WTC11 (cell line): ENCODE measurements around the gene RPS6KA4. TPM values are rescaled to one million over a fixed set of nuclear protein-coding genes. Genes with fewer than 3 reads are reported as not detected.

Source experiments
- ATAC-seq: fragments of 200-7000 bp; cut with Tn5 transposase; 2 replicates; pipeline ENCODE4 v1.10.0; 2021; ENCODE audit warnings: mild to moderate bottlenecking, moderate library complexity
- CTCF ChIA-PET: fragments of 300-600 bp; sonication (Branson Sonifier 250); formaldehyde crosslinking; loops from one replicate; lab custom pipeline; 2021; ENCODE audit warnings: antibody characterized with exemption; lab: Charles Lee
- POLR2A ChIA-PET: fragments of 350-600 bp; sonication (Branson Sonifier 250); formaldehyde crosslinking; loops from one replicate; lab custom pipeline; 2021; ENCODE audit warnings: antibody characterized with exemption; lab: Charles Lee
- DNase-seq: peaks from one replicate; pipeline ENCODE4 v3.0.0; 2021; ENCODE audit warnings: low spot score
- H3K27ac Mint-ChIP-seq: 2 replicates; pipeline ENCODE4 v1.8.0; 2021; ENCODE audit warnings: mixed read lengths
- H3K27me3 Mint-ChIP-seq: 2 replicates; pipeline ENCODE4 v1.8.0; 2021; ENCODE audit warnings: low read depth, mild to moderate bottlenecking, moderate library complexity, mixed read lengths
- H3K36me3 Mint-ChIP-seq: 2 replicates; pipeline ENCODE4 v1.8.0; 2021; ENCODE audit warnings: mixed read lengths
- H3K4me1 Mint-ChIP-seq: 2 replicates; pipeline ENCODE4 v1.8.0; 2022; ENCODE audit warnings: mixed read lengths
- H3K4me3 Mint-ChIP-seq: 2 replicates; pipeline ENCODE4 v1.8.0; 2021; ENCODE audit warnings: mild to moderate bottlenecking, moderate library complexity, mixed read lengths
- H3K9me3 Mint-ChIP-seq: 2 replicates; pipeline ENCODE4 v1.8.0; 2021; ENCODE audit warnings: mixed read lengths
- ATF1 ChIP-seq: sonication (generic); formaldehyde crosslinking; IDR thresholded peaks from 2 replicates; pipeline ENCODE4 v1.8.1; 2023; ENCODE audit warnings: mild to moderate bottlenecking, moderate library complexity, missing genetic modification reagents
- CREM ChIP-seq: sonication (generic); formaldehyde crosslinking; IDR thresholded peaks from 2 replicates; pipeline ENCODE4 v1.8.1; 2022; ENCODE audit warnings: mild to moderate bottlenecking, missing genetic modification reagents, moderate library complexity
- EMX1 ChIP-seq: fragments of 250-450 bp; sonication (Bioruptor Pico); IDR thresholded peaks from 2 replicates; pipeline ENCODE4 v1.8.0; 2021; ENCODE audit warnings: mild to moderate bottlenecking
- GABPB1 ChIP-seq: sonication (generic); formaldehyde crosslinking; IDR thresholded peaks from 2 replicates; pipeline ENCODE4 v1.8.1; 2023; ENCODE audit warnings: mild to moderate bottlenecking, missing genetic modification reagents
- GRHL2 ChIP-seq: fragments of 250-450 bp; sonication (Bioruptor Pico); IDR thresholded peaks from 2 replicates; pipeline ENCODE4 v1.8.0; 2022; ENCODE audit warnings: mild to moderate bottlenecking, moderate library complexity; ENCODE audit not compliant: insufficient replicate concordance, severe bottlenecking
- GTF2I ChIP-seq: fragments of 250-450 bp; sonication (Bioruptor Pico); conservative IDR thresholded peaks from 2 replicates; pipeline ENCODE4 v1.4.0; 2021; ENCODE audit warnings: mild to moderate bottlenecking
- NFYB ChIP-seq: sonication (generic); formaldehyde crosslinking; conservative IDR thresholded peaks from 2 replicates; pipeline ENCODE4 v1.8.0; 2022; ENCODE audit warnings: low read depth, missing genetic modification reagents
- OVOL2 ChIP-seq: fragments of 250-450 bp; sonication (Bioruptor Pico); IDR thresholded peaks from 2 replicates; pipeline ENCODE4 v1.9.0; 2021; ENCODE audit warnings: mild to moderate bottlenecking, borderline replicate concordance
- RORB ChIP-seq: fragments of 250-450 bp; sonication (Bioruptor Pico); IDR thresholded peaks from 2 replicates; pipeline ENCODE4 v1.9.0; 2021; ENCODE audit warnings: mild to moderate bottlenecking
- SMAD4 ChIP-seq: sonication (generic); formaldehyde crosslinking; IDR thresholded peaks from 2 replicates; pipeline ENCODE4 v1.8.0; 2022; ENCODE audit warnings: mild to moderate bottlenecking, missing genetic modification reagents
- TEAD4 ChIP-seq: sonication (generic); formaldehyde crosslinking; IDR thresholded peaks from 2 replicates; pipeline ENCODE4 v1.8.0; 2022; ENCODE audit warnings: mild to moderate bottlenecking, missing genetic modification reagents
- ZNF317 ChIP-seq: sonication (generic); formaldehyde crosslinking; IDR thresholded peaks from 2 replicates; pipeline ENCODE4 v1.8.1; 2023; ENCODE audit warnings: low read depth, mild to moderate bottlenecking, moderate library complexity, missing genetic modification reagents, borderline replicate concordance
- total RNA-seq: library from RNA; stranded (reverse); gene quantifications from 3 replicates; pipeline ENCODE4 v1.2.3, GENCODE V29; 2021
- TF ChIP-seq, protein P1 (sequence below): fragments of 250-450 bp; sonication (Bioruptor Pico); IDR thresholded peaks from 2 replicates; pipeline ENCODE4 v1.8.0; 2021; ENCODE audit warnings: mild to moderate bottlenecking
- TF ChIP-seq, protein P2 (sequence below): sonication (generic); formaldehyde crosslinking; IDR thresholded peaks from 2 replicates; pipeline ENCODE4 v1.8.1; 2023; ENCODE audit warnings: mild to moderate bottlenecking, missing genetic modification reagents, borderline replicate concordance
- TF ChIP-seq, protein P3 (sequence below): sonication (generic); formaldehyde crosslinking; conservative IDR thresholded peaks from 2 replicates; pipeline ENCODE4 v1.8.1; 2023; ENCODE audit warnings: mild to moderate bottlenecking, low read depth, missing genetic modification reagents, moderate library complexity
- TF ChIP-seq, protein P4 (sequence below): sonication (generic); formaldehyde crosslinking; IDR thresholded peaks from 2 replicates; pipeline ENCODE4 v1.8.1; 2023; ENCODE audit warnings: mild to moderate bottlenecking, missing genetic modification reagents, moderate library complexity
- TF ChIP-seq, protein P5 (sequence below): sonication (generic); formaldehyde crosslinking; IDR thresholded peaks from 2 replicates; pipeline ENCODE4 v1.8.0; 2022; ENCODE audit warnings: mild to moderate bottlenecking, missing genetic modification reagents
- TF ChIP-seq, protein P6 (sequence below): sonication (generic); formaldehyde crosslinking; IDR thresholded peaks from 2 replicates; pipeline ENCODE4 v1.8.1; 2022; ENCODE audit warnings: mild to moderate bottlenecking, moderate library complexity, missing genetic modification reagents
- TF ChIP-seq, protein P7 (sequence below): fragments of 250-450 bp; sonication (Bioruptor Pico); IDR thresholded peaks from 2 replicates; pipeline ENCODE4 v1.9.0; 2021; ENCODE audit warnings: moderate library complexity, mild to moderate bottlenecking, inconsistent platforms, borderline replicate concordance
- TF ChIP-seq, protein P8 (sequence below): sonication (generic); formaldehyde crosslinking; conservative IDR thresholded peaks from 2 replicates; pipeline ENCODE4 v1.8.1; 2022; ENCODE audit warnings: mild to moderate bottlenecking, missing genetic modification reagents
- TF ChIP-seq, protein P9 (sequence below): sonication (generic); formaldehyde crosslinking; IDR thresholded peaks from 2 replicates; pipeline ENCODE4 v1.8.1; 2022; ENCODE audit warnings: low read depth, missing genetic modification reagents, borderline replicate concordance

Gene RPS6KA4
- total RNA-seq, 1 experiment from 2014 or later, result 16.8 TPM

DNA sequence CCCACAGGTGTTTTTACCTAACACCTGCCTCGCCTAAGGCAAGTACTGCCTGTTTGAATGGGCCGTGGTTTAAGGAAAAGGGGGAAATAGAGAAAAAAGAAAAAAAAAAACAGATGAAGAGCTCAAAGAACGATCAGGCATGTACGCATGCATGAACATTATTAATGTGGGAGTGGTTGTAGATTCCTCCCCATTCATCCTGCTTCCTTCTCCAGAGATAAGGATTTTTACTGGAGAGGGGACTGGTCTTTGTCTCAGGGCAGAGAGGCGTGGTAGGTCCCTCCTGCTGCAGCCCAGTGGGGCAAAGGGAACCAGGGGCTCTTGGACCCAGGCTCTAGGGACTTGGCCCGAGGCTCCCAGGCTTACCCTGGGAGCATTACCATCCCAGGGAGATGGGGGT lies 23.1 kb downstream of the RPS6KA4 start:
- Mint-ChIP-seq H3K4me1 (peaks cover 3% of the 10 kb centered on the region), H3K27me3 (peaks cover 12% of the 10 kb centered on the region), H3K4me3 (no peak overlapping the region), H3K27ac (no peak overlapping the region), H3K36me3 (no peaks in the 10 kb centered on the region), H3K9me3 (no peaks in the 10 kb centered on the region)
- DNase-seq (no peak), ATAC-seq (no peak)
- TF ChIP-seq GRHL2 (CRISPR knock-in tag) (no peak), RORB (CRISPR knock-in tag) (no peak), GTF2I (CRISPR knock-in tag) (no peak), NFYB (CRISPR knock-in tag) (no peak), OVOL2 (CRISPR knock-in tag) (no peak), CREM (CRISPR knock-in tag) (no peak), SMAD4 (no peak)
- TF ChIP-seq, protein P1, sequence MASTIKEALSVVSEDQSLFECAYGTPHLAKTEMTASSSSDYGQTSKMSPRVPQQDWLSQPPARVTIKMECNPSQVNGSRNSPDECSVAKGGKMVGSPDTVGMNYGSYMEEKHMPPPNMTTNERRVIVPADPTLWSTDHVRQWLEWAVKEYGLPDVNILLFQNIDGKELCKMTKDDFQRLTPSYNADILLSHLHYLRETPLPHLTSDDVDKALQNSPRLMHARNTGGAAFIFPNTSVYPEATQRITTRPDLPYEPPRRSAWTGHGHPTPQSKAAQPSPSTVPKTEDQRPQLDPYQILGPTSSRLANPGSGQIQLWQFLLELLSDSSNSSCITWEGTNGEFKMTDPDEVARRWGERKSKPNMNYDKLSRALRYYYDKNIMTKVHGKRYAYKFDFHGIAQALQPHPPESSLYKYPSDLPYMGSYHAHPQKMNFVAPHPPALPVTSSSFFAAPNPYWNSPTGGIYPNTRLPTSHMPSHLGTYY (CRISPR knock-in tag), result no peak
- TF ChIP-seq, protein P2, sequence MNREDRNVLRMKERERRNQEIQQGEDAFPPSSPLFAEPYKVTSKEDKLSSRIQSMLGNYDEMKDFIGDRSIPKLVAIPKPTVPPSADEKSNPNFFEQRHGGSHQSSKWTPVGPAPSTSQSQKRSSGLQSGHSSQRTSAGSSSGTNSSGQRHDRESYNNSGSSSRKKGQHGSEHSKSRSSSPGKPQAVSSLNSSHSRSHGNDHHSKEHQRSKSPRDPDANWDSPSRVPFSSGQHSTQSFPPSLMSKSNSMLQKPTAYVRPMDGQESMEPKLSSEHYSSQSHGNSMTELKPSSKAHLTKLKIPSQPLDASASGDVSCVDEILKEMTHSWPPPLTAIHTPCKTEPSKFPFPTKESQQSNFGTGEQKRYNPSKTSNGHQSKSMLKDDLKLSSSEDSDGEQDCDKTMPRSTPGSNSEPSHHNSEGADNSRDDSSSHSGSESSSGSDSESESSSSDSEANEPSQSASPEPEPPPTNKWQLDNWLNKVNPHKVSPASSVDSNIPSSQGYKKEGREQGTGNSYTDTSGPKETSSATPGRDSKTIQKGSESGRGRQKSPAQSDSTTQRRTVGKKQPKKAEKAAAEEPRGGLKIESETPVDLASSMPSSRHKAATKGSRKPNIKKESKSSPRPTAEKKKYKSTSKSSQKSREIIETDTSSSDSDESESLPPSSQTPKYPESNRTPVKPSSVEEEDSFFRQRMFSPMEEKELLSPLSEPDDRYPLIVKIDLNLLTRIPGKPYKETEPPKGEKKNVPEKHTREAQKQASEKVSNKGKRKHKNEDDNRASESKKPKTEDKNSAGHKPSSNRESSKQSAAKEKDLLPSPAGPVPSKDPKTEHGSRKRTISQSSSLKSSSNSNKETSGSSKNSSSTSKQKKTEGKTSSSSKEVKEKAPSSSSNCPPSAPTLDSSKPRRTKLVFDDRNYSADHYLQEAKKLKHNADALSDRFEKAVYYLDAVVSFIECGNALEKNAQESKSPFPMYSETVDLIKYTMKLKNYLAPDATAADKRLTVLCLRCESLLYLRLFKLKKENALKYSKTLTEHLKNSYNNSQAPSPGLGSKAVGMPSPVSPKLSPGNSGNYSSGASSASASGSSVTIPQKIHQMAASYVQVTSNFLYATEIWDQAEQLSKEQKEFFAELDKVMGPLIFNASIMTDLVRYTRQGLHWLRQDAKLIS, result no peak
- TF ChIP-seq, protein P3, sequence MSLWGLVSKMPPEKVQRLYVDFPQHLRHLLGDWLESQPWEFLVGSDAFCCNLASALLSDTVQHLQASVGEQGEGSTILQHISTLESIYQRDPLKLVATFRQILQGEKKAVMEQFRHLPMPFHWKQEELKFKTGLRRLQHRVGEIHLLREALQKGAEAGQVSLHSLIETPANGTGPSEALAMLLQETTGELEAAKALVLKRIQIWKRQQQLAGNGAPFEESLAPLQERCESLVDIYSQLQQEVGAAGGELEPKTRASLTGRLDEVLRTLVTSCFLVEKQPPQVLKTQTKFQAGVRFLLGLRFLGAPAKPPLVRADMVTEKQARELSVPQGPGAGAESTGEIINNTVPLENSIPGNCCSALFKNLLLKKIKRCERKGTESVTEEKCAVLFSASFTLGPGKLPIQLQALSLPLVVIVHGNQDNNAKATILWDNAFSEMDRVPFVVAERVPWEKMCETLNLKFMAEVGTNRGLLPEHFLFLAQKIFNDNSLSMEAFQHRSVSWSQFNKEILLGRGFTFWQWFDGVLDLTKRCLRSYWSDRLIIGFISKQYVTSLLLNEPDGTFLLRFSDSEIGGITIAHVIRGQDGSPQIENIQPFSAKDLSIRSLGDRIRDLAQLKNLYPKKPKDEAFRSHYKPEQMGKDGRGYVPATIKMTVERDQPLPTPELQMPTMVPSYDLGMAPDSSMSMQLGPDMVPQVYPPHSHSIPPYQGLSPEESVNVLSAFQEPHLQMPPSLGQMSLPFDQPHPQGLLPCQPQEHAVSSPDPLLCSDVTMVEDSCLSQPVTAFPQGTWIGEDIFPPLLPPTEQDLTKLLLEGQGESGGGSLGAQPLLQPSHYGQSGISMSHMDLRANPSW (CRISPR knock-in tag), result no peak
- TF ChIP-seq, protein P4, sequence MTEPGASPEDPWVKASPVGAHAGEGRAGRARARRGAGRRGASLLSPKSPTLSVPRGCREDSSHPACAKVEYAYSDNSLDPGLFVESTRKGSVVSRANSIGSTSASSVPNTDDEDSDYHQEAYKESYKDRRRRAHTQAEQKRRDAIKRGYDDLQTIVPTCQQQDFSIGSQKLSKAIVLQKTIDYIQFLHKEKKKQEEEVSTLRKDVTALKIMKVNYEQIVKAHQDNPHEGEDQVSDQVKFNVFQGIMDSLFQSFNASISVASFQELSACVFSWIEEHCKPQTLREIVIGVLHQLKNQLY, result no peak
- TF ChIP-seq, protein P5, sequence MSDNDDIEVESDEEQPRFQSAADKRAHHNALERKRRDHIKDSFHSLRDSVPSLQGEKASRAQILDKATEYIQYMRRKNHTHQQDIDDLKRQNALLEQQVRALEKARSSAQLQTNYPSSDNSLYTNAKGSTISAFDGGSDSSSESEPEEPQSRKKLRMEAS (CRISPR knock-in tag), result no peak
- ChIA-PET POLR2A (no interaction called here), CTCF (no interaction called here)

DNA sequence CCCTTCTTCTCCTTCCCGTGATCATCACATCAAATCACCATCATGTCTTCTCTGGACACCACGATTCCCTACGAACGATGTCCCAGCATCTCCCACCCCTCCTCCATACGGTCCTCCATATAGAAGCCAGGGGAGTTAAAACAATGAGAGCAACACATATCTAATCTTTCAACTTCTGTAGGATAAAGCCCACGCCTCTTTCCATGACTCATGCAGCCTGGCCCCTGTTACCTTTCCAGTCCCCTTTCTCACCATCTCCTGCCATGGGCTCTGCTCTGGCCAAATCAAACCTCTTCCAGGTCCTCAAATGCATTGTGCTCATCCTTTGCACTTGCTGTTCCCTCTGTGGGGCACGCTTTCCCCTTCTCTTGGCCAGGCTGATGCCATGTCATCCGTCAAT lies 23.6 kb downstream of the RPS6KA4 start:
- Mint-ChIP-seq H3K36me3 (no peaks in the 10 kb centered on the region), H3K27me3 (peaks cover 12% of the 10 kb centered on the region), H3K4me3 (no peak overlapping the region), H3K9me3 (no peaks in the 10 kb centered on the region), H3K4me1 (peaks cover 3% of the 10 kb centered on the region), H3K27ac (no peak overlapping the region)
- no peak for DNase-seq
- CTCF ChIA-PET, result interaction anchor here (1.6 kb wide), 1 partner anchor 28 kb away, joined by 7 read pairs; no protein-coding TSS in a partner anchor
- no peak for ATAC-seq
- POLR2A ChIA-PET, result no interaction called here
- TF ChIP-seq, protein P6, sequence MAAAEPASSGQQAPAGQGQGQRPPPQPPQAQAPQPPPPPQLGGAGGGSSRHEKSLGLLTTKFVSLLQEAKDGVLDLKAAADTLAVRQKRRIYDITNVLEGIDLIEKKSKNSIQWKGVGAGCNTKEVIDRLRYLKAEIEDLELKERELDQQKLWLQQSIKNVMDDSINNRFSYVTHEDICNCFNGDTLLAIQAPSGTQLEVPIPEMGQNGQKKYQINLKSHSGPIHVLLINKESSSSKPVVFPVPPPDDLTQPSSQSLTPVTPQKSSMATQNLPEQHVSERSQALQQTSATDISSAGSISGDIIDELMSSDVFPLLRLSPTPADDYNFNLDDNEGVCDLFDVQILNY, result no peak
- TF ChIP-seq, protein P7, sequence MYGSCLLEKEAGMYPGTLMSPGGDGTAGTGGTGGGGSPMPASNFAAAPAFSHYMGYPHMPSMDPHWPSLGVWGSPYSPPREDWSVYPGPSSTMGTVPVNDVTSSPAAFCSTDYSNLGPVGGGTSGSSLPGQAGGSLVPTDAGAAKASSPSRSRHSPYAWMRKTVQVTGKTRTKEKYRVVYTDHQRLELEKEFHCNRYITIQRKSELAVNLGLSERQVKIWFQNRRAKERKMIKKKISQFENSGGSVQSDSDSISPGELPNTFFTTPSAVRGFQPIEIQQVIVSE, result no peak
- TF ChIP-seq EMX1 (CRISPR knock-in tag), result no peak
- TF ChIP-seq, protein P5 (CRISPR knock-in tag), result no peak
- TF ChIP-seq, protein P8, sequence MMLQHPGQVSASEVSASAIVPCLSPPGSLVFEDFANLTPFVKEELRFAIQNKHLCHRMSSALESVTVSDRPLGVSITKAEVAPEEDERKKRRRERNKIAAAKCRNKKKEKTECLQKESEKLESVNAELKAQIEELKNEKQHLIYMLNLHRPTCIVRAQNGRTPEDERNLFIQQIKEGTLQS (CRISPR knock-in tag), result no peak
- TF ChIP-seq, protein P1 (CRISPR knock-in tag), result no peak
- TF ChIP-seq, protein P9, sequence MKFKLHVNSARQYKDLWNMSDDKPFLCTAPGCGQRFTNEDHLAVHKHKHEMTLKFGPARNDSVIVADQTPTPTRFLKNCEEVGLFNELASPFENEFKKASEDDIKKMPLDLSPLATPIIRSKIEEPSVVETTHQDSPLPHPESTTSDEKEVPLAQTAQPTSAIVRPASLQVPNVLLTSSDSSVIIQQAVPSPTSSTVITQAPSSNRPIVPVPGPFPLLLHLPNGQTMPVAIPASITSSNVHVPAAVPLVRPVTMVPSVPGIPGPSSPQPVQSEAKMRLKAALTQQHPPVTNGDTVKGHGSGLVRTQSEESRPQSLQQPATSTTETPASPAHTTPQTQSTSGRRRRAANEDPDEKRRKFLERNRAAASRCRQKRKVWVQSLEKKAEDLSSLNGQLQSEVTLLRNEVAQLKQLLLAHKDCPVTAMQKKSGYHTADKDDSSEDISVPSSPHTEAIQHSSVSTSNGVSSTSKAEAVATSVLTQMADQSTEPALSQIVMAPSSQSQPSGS (CRISPR knock-in tag), result no peak
- no peak for TF ChIP-seq GABPB1 (CRISPR knock-in tag)
- TF ChIP-seq TEAD4 (CRISPR knock-in tag), result no peak
- TF ChIP-seq NFYB (CRISPR knock-in tag), result no peak
- no peak for TF ChIP-seq ATF1
- TF ChIP-seq ZNF317, result no peak
